ENCODE results near the gene RUSF1. TPM values are rescaled to one million over a fixed set of nuclear protein-coding genes. Genes with fewer than 3 reads are reported as not detected.

The RUSF1 gene
- polyA plus RNA-seq, 3 donors = 10.3 to 45.1 (median 11.8) TPM

DNA sequence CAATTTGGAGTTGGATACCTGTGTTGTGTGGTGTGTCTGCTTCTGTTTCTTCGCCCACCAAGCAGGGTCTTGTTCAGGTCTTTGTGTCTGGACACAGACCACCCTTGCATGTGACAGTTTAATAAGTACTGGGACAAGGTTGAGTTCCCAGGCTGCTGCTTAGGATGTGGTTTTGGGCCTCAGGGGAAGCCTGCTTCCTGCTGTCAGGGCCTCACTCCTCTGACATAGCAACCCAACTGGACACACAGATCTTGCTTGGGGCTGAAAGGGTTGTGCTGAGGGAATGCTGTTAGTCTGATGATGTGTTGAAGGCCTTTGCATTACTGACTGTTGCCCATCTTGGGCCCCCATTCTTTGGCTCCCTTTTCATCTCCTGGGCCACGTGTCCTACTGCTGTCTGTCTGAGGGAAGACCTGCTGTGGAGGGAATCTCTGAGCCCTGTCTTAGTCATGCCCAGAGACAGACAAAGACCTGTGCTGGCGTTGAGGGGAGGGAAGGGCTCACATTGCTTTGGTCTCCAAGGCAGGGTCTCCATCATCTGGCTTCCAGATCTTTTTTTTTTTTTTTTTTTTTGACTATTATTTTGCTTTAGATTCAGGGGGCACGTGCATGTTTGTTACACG is 40.9 kb downstream of the RUSF1 start:
- WGBS (ENCODE audit: insufficient coverage) = 33% methylated on average over 1 of the region's 5 CpGs
- no peak overlapping the region for H3K4me3 Mint-ChIP-seq
- TF ChIP-seq, protein P1, sequence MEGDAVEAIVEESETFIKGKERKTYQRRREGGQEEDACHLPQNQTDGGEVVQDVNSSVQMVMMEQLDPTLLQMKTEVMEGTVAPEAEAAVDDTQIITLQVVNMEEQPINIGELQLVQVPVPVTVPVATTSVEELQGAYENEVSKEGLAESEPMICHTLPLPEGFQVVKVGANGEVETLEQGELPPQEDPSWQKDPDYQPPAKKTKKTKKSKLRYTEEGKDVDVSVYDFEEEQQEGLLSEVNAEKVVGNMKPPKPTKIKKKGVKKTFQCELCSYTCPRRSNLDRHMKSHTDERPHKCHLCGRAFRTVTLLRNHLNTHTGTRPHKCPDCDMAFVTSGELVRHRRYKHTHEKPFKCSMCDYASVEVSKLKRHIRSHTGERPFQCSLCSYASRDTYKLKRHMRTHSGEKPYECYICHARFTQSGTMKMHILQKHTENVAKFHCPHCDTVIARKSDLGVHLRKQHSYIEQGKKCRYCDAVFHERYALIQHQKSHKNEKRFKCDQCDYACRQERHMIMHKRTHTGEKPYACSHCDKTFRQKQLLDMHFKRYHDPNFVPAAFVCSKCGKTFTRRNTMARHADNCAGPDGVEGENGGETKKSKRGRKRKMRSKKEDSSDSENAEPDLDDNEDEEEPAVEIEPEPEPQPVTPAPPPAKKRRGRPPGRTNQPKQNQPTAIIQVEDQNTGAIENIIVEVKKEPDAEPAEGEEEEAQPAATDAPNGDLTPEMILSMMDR (IDR thresholded peaks at IDR 0.05) = no peak

DNA sequence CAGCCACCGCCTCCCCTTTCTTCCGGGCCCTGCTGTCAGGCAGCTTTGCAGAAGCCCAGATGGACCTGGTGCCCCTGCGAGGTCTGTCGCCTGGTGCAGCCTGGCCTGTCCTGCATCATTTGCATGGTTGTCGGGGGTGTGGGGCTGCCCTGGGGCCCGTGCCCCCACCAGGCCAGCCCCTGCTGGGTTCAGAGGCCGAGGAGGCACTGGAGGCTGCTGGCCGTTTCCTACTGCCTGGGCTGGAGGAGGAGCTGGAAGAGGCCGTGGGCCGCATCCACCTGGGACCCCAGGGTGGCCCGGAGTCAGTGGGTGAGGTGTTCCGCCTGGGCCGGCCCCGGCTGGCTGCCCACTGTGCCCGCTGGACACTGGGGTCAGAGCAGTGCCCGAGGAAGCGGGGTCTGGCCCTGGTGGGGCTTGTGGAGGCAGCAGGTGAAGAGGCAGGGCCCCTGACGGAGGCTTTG is 41.8 kb downstream of the RUSF1 start:
- Histone ChIP-seq H3K36me3 (replicated peaks in 1 of 2; ENCODE audit: control insufficient read depth in 1 of 2, insufficient read depth in 2 of 2, low read length in 2 of 2) (peaks cover 34 to 60% of the 10 kb centered on the region in 2 donors), H3K9ac (ENCODE audit: insufficient read depth, low read length, poor library complexity, severe bottlenecking) (no peak overlapping the region)

More for the DNA sequence above, 40.9 kb downstream of the RUSF1 start:
- peaks cover 0 to 10% of the 10 kb centered on the region in 2 donors for H3K27me3 ChIP-seq (ENCODE audit: control insufficient read depth in 2 of 2, insufficient read depth in 2 of 2, low read length in 2 of 2)
- intact Hi-C loops (cut with micrococcal nuclease) = no loop called here
- no peak overlapping the region for H3K4me2 ChIP-seq (replicated peaks; ENCODE audit: extremely low read depth, low read length, poor library complexity, severe bottlenecking)
- no peak for DNase-seq
- no peak overlapping the region for H3K9ac ChIP-seq (ENCODE audit: insufficient read depth, low read length, poor library complexity, severe bottlenecking)
- peaks cover 6 to 8% of the 10 kb centered on the region in 2 donors for H3K4me1 ChIP-seq (ENCODE audit: control insufficient read depth in 1 of 2, insufficient read depth in 2 of 2, low read length in 2 of 2)
- H3K9me3 ChIP-seq (replicated peaks in 1 of 2; ENCODE audit: control insufficient read depth in 1 of 2, insufficient read depth in 1 of 2, low read length in 2 of 2) = no peaks in the 10 kb centered on the region
- Mint-ChIP-seq H3K36me3 (peaks cover 43 to 53% of the 10 kb centered on the region in 2 donors), H3K27me3 (ENCODE audit: low read depth in 3 of 3) (peaks cover 6 to 15% (median 14%) of the 10 kb centered on the region in 3 donors), H3K4me1 (peaks cover 25% of the 10 kb centered on the region), H3K27ac (peak overlapping the region in 1 of 7 donors; percentile 42), H3K9me3 (peaks cover 0 to 6% (median 0%) of the 10 kb centered on the region in 7 donors)
- no peak overlapping the region for H3K4me3 ChIP-seq (replicated peaks in 1 of 3; ENCODE audit: low read depth in 2 of 3, low read length in 3 of 3)
- H3K27ac ChIP-seq (ENCODE audit: low read depth in 1 of 2, low read length in 2 of 2) = no peak overlapping the region
- H3K79me2 ChIP-seq (ENCODE audit: insufficient read depth, low read length) = no peaks in the 10 kb centered on the region
- H4K20me1 ChIP-seq (ENCODE audit: insufficient read depth, low read length) = no peaks in the 10 kb centered on the region
- no peak overlapping the region for H2AFZ ChIP-seq (ENCODE audit: insufficient read depth, low read depth, low read length, poor library complexity, severe bottlenecking)
- peaks cover 29 to 53% of the 10 kb centered on the region in 2 donors for H3K36me3 ChIP-seq (replicated peaks in 1 of 2; ENCODE audit: control insufficient read depth in 1 of 2, insufficient read depth in 2 of 2, low read length in 2 of 2)

More for the DNA sequence above, 41.8 kb downstream of the RUSF1 start:
- H3K4me1 ChIP-seq (ENCODE audit: control insufficient read depth in 1 of 2, insufficient read depth in 2 of 2, low read length in 2 of 2) = peaks cover 0 to under 1% of the 10 kb centered on the region in 2 donors
- peaks cover 6 to 8% (median 8%) of the 10 kb centered on the region in 3 donors for H3K27me3 Mint-ChIP-seq (ENCODE audit: low read depth in 3 of 3)
- no peak overlapping the region for H3K4me2 ChIP-seq (replicated peaks; ENCODE audit: extremely low read depth, low read length, poor library complexity, severe bottlenecking)
- peaks cover 0 to 2% (median 0%) of the 10 kb centered on the region in 7 donors for H3K9me3 Mint-ChIP-seq
- 84% methylated on average over 17 of the region's 18 CpGs for WGBS (ENCODE audit: insufficient coverage)
- no peak overlapping the region for H3K27ac ChIP-seq (ENCODE audit: low read depth in 1 of 2, low read length in 2 of 2)
- peak overlapping the region in 1 of 7 donors; percentile 25 for H3K27ac Mint-ChIP-seq
- H3K4me3 ChIP-seq (replicated peaks in 1 of 3; ENCODE audit: low read depth in 2 of 3, low read length in 3 of 3) = no peak overlapping the region
- TF ChIP-seq, protein P1 (IDR thresholded peaks at IDR 0.05) = no peak
- peaks cover 49 to 60% of the 10 kb centered on the region in 2 donors for H3K36me3 Mint-ChIP-seq
- peaks cover 19% of the 10 kb centered on the region for H3K4me1 Mint-ChIP-seq
- H3K9me3 ChIP-seq (replicated peaks in 1 of 2; ENCODE audit: control insufficient read depth in 1 of 2, insufficient read depth in 1 of 2, low read length in 2 of 2) = no peaks in the 10 kb centered on the region
- H3K4me3 Mint-ChIP-seq = peak overlapping the region; percentile 47 to 80
- no peaks in the 10 kb centered on the region for H4K20me1 ChIP-seq (ENCODE audit: insufficient read depth, low read length)
- no peak for DNase-seq
- H3K27me3 ChIP-seq (ENCODE audit: control insufficient read depth in 2 of 2, insufficient read depth in 2 of 2, low read length in 2 of 2) = peaks cover 0 to 4% of the 10 kb centered on the region in 2 donors
- no peaks in the 10 kb centered on the region for H3K79me2 ChIP-seq (ENCODE audit: insufficient read depth, low read length)
- no peak overlapping the region for H2AFZ ChIP-seq (ENCODE audit: insufficient read depth, low read depth, low read length, poor library complexity, severe bottlenecking)
- intact Hi-C loops (cut with micrococcal nuclease) = no loop called here

Data from CD14-positive monocyte (primary cell).